ENCODE results near the gene SHOC2. TPM values are rescaled to one million over a fixed set of nuclear protein-coding genes. Genes with fewer than 3 reads are reported as not detected.
"Not testable (repeated sequence)": the region's sequence is repeated elsewhere in the genome, so short reads cannot be mapped to it uniquely, and the experiment has no call there.

The SHOC2 gene
- polyA plus RNA-seq, 1 donor from 2014 or later = 46.0 TPM

- no peak overlapping the region for H3K27ac ChIP-seq (ENCODE audit: low read length)
- H3K27me3 ChIP-seq (ENCODE audit: insufficient read depth, low read depth, low read length) = no peaks in the 10 kb centered on the region
- TF ChIP-seq EZH2 (IDR thresholded peaks at IDR 0.05; ENCODE audit: borderline replicate concordance, insufficient read depth, low read length, poor library complexity, severe bottlenecking) = no peak
- TF ChIP-seq TAF1 (IDR thresholded peaks at IDR 0.05; ENCODE audit: low read depth) = no peak
- TF ChIP-seq RAD21 (conservative IDR thresholded peaks at IDR 0.05) = no peak
- no peak for TF ChIP-seq SMC3 (conservative IDR thresholded peaks at IDR 0.05; ENCODE audit: poor library complexity)
- no peak for TF ChIP-seq MXI1 (conservative IDR thresholded peaks at IDR 0.05; ENCODE audit: poor library complexity, severe bottlenecking)
- no peak for TF ChIP-seq CTCF (IDR thresholded peaks at IDR 0.05; ENCODE audit: poor library complexity, severe bottlenecking)
- no peak for TF ChIP-seq POLR2AphosphoS5 (IDR thresholded peaks at IDR 0.05)
- TF ChIP-seq REST (IDR thresholded peaks at IDR 0.05; ENCODE audit: borderline replicate concordance) = no peak
Observed at GRCh38 chr10:110914431-110914830, 5.0 kb upstream of the SHOC2 start.

GRCh38 chr10:110915035-110915434, 4.4 kb upstream of the SHOC2 start:
- Histone ChIP-seq H4K20me1 (ENCODE audit: insufficient read depth) (no peaks in the 10 kb centered on the region), H3K9me3 (ENCODE audit: low read length) (no peaks in the 10 kb centered on the region), H3K27me3 (ENCODE audit: insufficient read depth, low read depth, low read length) (no peaks in the 10 kb centered on the region), H3F3A (ENCODE audit: insufficient read depth, low read length, poor library complexity, severe bottlenecking) (no peaks in the 10 kb centered on the region), H3K4me2 (ENCODE audit: low read length) (no peak overlapping the region), H3K79me2 (replicated peaks; ENCODE audit: insufficient read depth, low read length) (peaks cover 14% of the 10 kb centered on the region), H3K4me3 (ENCODE audit: low read length) (no peak overlapping the region), H3K27ac (ENCODE audit: low read length) (no peak overlapping the region), H2AFZ (ENCODE audit: low read depth, low read length) (no peak overlapping the region), H3K36me3 (ENCODE audit: insufficient read depth, low read length) (no peaks in the 10 kb centered on the region), H3K9me2 (ENCODE audit: insufficient read depth, low read length) (no peaks in the 10 kb centered on the region), H3K9ac (ENCODE audit: low read length) (no peak overlapping the region)
- TF ChIP-seq RAD21 (conservative IDR thresholded peaks at IDR 0.05) (no peak), SMC3 (conservative IDR thresholded peaks at IDR 0.05; ENCODE audit: poor library complexity) (no peak), TAF1 (IDR thresholded peaks at IDR 0.05; ENCODE audit: low read depth) (no peak), REST (IDR thresholded peaks at IDR 0.05; ENCODE audit: borderline replicate concordance) (no peak), POLR2AphosphoS5 (IDR thresholded peaks at IDR 0.05) (no peak), CTCF (IDR thresholded peaks at IDR 0.05; ENCODE audit: poor library complexity, severe bottlenecking) (no peak), EP300 (conservative IDR thresholded peaks at IDR 0.05; ENCODE audit: poor library complexity, severe bottlenecking) (no peak), MXI1 (conservative IDR thresholded peaks at IDR 0.05; ENCODE audit: poor library complexity, severe bottlenecking) (no peak), EZH2 (IDR thresholded peaks at IDR 0.05; ENCODE audit: borderline replicate concordance, insufficient read depth, low read length, poor library complexity, severe bottlenecking) (no peak)

More at GRCh38 chr10:110914431-110914830, 5.0 kb upstream of the SHOC2 start:
- no peaks in the 10 kb centered on the region for H3K9me2 ChIP-seq (ENCODE audit: insufficient read depth, low read length)
- H3K4me2 ChIP-seq (ENCODE audit: low read length) = no peak overlapping the region
- no peak overlapping the region for H3K4me3 ChIP-seq (ENCODE audit: low read length)
- H3K36me3 ChIP-seq (ENCODE audit: insufficient read depth, low read length) = no peaks in the 10 kb centered on the region
- H3K9ac ChIP-seq (ENCODE audit: low read length) = no peak overlapping the region
- no peaks in the 10 kb centered on the region for H3F3A ChIP-seq (ENCODE audit: insufficient read depth, low read length, poor library complexity, severe bottlenecking)
- H3K9me3 ChIP-seq (ENCODE audit: low read length) = no peaks in the 10 kb centered on the region
- no peak overlapping the region for H2AFZ ChIP-seq (ENCODE audit: low read depth, low read length)
- H4K20me1 ChIP-seq (ENCODE audit: insufficient read depth) = no peaks in the 10 kb centered on the region
- peaks cover 14% of the 10 kb centered on the region for H3K79me2 ChIP-seq (replicated peaks; ENCODE audit: insufficient read depth, low read length)

- not testable (repeated sequence) for H3K9ac ChIP-seq (ENCODE audit: low read length); H2AFZ ChIP-seq (ENCODE audit: low read depth, low read length); H3K4me3 ChIP-seq (ENCODE audit: low read length); H3K9me2 ChIP-seq (ENCODE audit: insufficient read depth, low read length); H4K20me1 ChIP-seq (ENCODE audit: insufficient read depth); H3K27me3 ChIP-seq (ENCODE audit: insufficient read depth, low read depth, low read length); H3K4me2 ChIP-seq (ENCODE audit: low read length); H3K27ac ChIP-seq (ENCODE audit: low read length); H3K9me3 ChIP-seq (ENCODE audit: low read length); H3F3A ChIP-seq (ENCODE audit: insufficient read depth, low read length, poor library complexity, severe bottlenecking); H3K36me3 ChIP-seq (ENCODE audit: insufficient read depth, low read length)
- H3K79me2 ChIP-seq (replicated peaks; ENCODE audit: insufficient read depth, low read length) = peaks cover 19% of the 10 kb centered on the region
Observed at GRCh38 chr10:110915600-110915999, 3.8 kb upstream of the SHOC2 start.
